ENCODE data around the gene HES6. TPM values are rescaled to one million over a fixed set of nuclear protein-coding genes. Genes with fewer than 3 reads are reported as not detected.

Gene HES6
- total and polyA plus RNA-seq, 2 of the 8 experiments (the other 6 are each of a cell fraction or from before 2014, with no cell fraction given): 32.6 to 36.3 TPM

GRCh38 chr2:238255636-238256035, 15.8 kb upstream of the HES6 start:
- Histone ChIP-seq H3K9ac (replicated peaks in 1 of 4; ENCODE audit: extremely low read depth in 1 of 4, low read depth in 3 of 4, low read length in 3 of 4) (no peak overlapping the region), H3K4me3 (ENCODE audit: extremely low read depth in 1 of 4, insufficient read depth in 2 of 4, low read depth in 3 of 4, low read length in 4 of 4) (no peak overlapping the region), H4K5ac (ENCODE audit: insufficient read length, low read depth, low read length) (no peak overlapping the region), H2BK15ac (ENCODE audit: low read length) (no peak overlapping the region), H3K4me2 (ENCODE audit: insufficient read depth in 1 of 2, low read depth in 2 of 2, low read length in 2 of 2) (no peak overlapping the region), H4K8ac (ENCODE audit: extremely low read depth, insufficient read depth, low read length) (no peak overlapping the region), H3K9me3 (ENCODE audit: insufficient read depth in 2 of 2, low read depth in 1 of 2, low read length in 1 of 2) (no peaks in the 10 kb centered on the region), H3K27ac (ENCODE audit: low read depth, low read length) (no peak overlapping the region), H2AFZ (ENCODE audit: low read length) (no peak overlapping the region), H3K27me3 (replicated peaks in 1 of 4; ENCODE audit: control insufficient read depth in 3 of 4, extremely low read depth in 1 of 4, insufficient read depth in 3 of 4, low read length in 3 of 4) (no peaks in the 10 kb centered on the region), H2BK12ac (ENCODE audit: low read depth, low read length) (no peak overlapping the region), H3K56ac (replicated peaks; ENCODE audit: insufficient read length, low read depth, low read length) (no peak overlapping the region), H3K14ac (ENCODE audit: insufficient read length) (no peak overlapping the region), H3K23ac (ENCODE audit: insufficient read length) (no peak overlapping the region), H2BK5ac (ENCODE audit: low read depth, low read length) (no peak overlapping the region), H3K79me2 (ENCODE audit: control insufficient read depth in 1 of 2, insufficient read depth in 2 of 2, low read length in 2 of 2) (no peaks in the 10 kb centered on the region), H4K91ac (replicated peaks; ENCODE audit: insufficient read length, low read length) (no peak overlapping the region), H2BK120ac (replicated peaks; ENCODE audit: low read depth, low read length) (no peak overlapping the region), H3K36me3 (ENCODE audit: control insufficient read depth in 2 of 4, insufficient read depth in 4 of 4, low read length in 3 of 4) (peaks cover 0 to 3% (median 0%) of the 10 kb centered on the region in 4 experiments; a peak in 3 of 8 replicates), H2BK20ac (ENCODE audit: low read length) (no peak overlapping the region), H3K79me1 (ENCODE audit: low read depth, low read length) (no peaks in the 10 kb centered on the region), H3K18ac (ENCODE audit: extremely low read depth, low read length) (no peak overlapping the region), H2AK5ac (ENCODE audit: low read depth, low read length) (no peak overlapping the region), H3K4ac (replicated peaks; ENCODE audit: insufficient read length, low read depth, low read length) (no peak overlapping the region), H3K23me2 (ENCODE audit: low read depth, low read length) (no peaks in the 10 kb centered on the region), H4K20me1 (replicated peaks in 1 of 2; ENCODE audit: control insufficient read depth in 1 of 2, insufficient read depth in 2 of 2, low read length in 2 of 2) (peaks cover 0 to 3% of the 10 kb centered on the region in 2 experiments), H3K4me1 (replicated peaks in 1 of 4; ENCODE audit: control insufficient read depth in 3 of 4, insufficient read depth in 4 of 4, low read length in 3 of 4) (no peaks in the 10 kb centered on the region; a peak in 1 of 7 replicates)
- FAIRE-seq: no peak
- POLR2A ChIA-PET (ENCODE audit: partially characterized antibody): interaction anchor here (1.0 to 2.0 kb wide), 3 partner anchors 16 to 86 kb away, joined by 3 to 5 read pairs (median 3); partner anchors contain the start of gene HES6
- DNase-seq (ENCODE audit: low read depth in 1 of 2, low spot score in 2 of 2): no peak
- 95% methylated on average over 8 of the region's 8 CpGs; no CpG with 5 or more reads in 1 of the 2 experiments for whole genome bisulfite sequencing, 2 experiments (ENCODE audit: extremely low coverage in 1 of 2, insufficient coverage in 1 of 2, insufficient read length in 1 of 2, insufficient replicate concordance in 2 of 2, low coverage in 1 of 2, low lambda C conversion rate in 2 of 2, missing lambda C conversion rate in 1 of 2)
- CTCF ChIA-PET (ENCODE audit: partially characterized antibody): interaction anchor here (0.7 to 17.1 kb wide), 10 partner anchors 6 to 149 kb away, joined by 3 to 298 read pairs (median 4); no protein-coding TSS in a partner anchor
- TF ChIP-seq EZH2 (IDR thresholded peaks at IDR 0.05; ENCODE audit: low read depth, low read length, severe bottlenecking) (no peak), CREB1 (IDR thresholded peaks at IDR 0.05) (no peak), GTF2F1 (IDR thresholded peaks at IDR 0.05; ENCODE audit: borderline replicate concordance, low read depth, low read length) (no peak), FOSL1 (IDR thresholded peaks at IDR 0.05; ENCODE audit: insufficient read depth, low read depth, low read length) (no peak), TAF7 (optimal IDR thresholded peaks at IDR 0.05; ENCODE audit: borderline replicate concordance, low read depth, low read length) (no peak), SIRT6 (IDR thresholded peaks at IDR 0.05; ENCODE audit: low read length) (no peak), RXRA (IDR thresholded peaks at IDR 0.05; ENCODE audit: insufficient read depth, low read depth, low read length) (no peak), MAFK (IDR thresholded peaks at IDR 0.05; ENCODE audit: low read depth, low read length) (no peak), CEBPB (IDR thresholded peaks at IDR 0.05; ENCODE audit: low read depth, low read length) (no peak), ATF3 (IDR thresholded peaks at IDR 0.05; ENCODE audit: insufficient read depth, low read depth, low read length) (no peak), PHF8 (conservative IDR thresholded peaks at IDR 0.05; ENCODE audit: low read depth, low read length) (no peak), BCL11A (IDR thresholded peaks at IDR 0.05; ENCODE audit: low read depth in 2 of 2, low read length in 2 of 2) (no peak), KDM5A (IDR thresholded peaks at IDR 0.05; ENCODE audit: low read length) (no peak)
